Measurements from ENCODE around the gene ZSWIM8. TPM values are rescaled to one million over a fixed set of nuclear protein-coding genes. Genes with fewer than 3 reads are reported as not detected.
"Not testable (repeated sequence)": the region's sequence is repeated elsewhere in the genome, so short reads cannot be mapped to it uniquely, and the experiment has no call there.

ZSWIM8 gene
- total RNA-seq, 8 experiments from 2014 or later = 48.2 to 140 (median 81.5) TPM

DNA sequence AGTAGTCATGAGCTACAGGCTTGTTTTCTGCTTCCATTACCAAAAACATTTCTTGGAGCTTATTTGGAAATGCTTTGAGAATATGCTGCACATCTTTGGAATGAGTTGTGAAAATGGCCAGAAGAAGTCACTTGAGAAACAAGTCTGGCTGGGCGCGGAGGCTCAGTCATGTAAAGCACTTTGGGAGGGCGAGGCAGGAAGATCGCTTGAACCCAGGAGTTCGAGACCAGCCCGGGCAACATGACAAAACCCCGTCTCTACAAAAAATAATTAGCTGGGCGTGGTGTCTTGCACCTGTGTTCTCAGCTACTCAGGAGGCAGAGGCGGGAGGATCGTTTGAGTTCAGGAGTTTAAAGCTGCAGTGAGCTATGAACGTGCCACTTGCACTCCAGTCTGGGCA lies 4.4 kb upstream of the ZSWIM8 start:
- in situ Hi-C loops (cut with MboI; ENCODE audit: low pct_unique_long_range_greater_than_20kb in 2 of 9, low sequenced_read_pairs in 9 of 9, unreplicated experiment in 9 of 9) = no loop called here
- H3K4me3 ChIP-seq = peak overlapping the region; percentile 57 to 99 (median 75)
- ATAC-seq (replicated peaks in 6 of 8) = no peak
- WGBS, 10 experiments = 0 to 67% (median 26%) methylated on average over 1 to 10 of the region's 11 CpGs; no CpG with 5 or more reads in 1 of the 10 experiments
- H3K4me1 ChIP-seq (replicated peaks in 1 of 2) = peaks cover 9 to 12% of the 10 kb centered on the region in 2 donors
- H3K27ac ChIP-seq = peak overlapping the region; percentile 78 to 83

DNA sequence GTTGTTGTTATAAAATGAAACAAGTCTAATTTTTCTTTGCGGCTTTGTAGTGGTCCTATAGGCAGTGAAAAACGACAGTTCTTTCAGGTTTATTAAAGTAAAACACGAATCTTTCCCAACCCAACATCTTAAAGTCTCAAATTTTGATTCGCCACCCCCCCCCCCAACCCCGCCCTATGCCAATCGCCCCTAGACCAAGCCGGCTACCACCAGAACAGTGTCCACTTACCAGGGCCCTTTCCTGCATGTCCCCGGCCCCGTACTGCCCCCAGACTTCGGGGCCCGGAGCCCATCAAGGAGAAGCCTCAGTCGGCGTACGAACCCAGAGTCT lies 3.9 kb upstream of the ZSWIM8 start:
- peak overlapping the region; percentile 57 to 99 (median 75) for H3K4me3 ChIP-seq

DNA sequence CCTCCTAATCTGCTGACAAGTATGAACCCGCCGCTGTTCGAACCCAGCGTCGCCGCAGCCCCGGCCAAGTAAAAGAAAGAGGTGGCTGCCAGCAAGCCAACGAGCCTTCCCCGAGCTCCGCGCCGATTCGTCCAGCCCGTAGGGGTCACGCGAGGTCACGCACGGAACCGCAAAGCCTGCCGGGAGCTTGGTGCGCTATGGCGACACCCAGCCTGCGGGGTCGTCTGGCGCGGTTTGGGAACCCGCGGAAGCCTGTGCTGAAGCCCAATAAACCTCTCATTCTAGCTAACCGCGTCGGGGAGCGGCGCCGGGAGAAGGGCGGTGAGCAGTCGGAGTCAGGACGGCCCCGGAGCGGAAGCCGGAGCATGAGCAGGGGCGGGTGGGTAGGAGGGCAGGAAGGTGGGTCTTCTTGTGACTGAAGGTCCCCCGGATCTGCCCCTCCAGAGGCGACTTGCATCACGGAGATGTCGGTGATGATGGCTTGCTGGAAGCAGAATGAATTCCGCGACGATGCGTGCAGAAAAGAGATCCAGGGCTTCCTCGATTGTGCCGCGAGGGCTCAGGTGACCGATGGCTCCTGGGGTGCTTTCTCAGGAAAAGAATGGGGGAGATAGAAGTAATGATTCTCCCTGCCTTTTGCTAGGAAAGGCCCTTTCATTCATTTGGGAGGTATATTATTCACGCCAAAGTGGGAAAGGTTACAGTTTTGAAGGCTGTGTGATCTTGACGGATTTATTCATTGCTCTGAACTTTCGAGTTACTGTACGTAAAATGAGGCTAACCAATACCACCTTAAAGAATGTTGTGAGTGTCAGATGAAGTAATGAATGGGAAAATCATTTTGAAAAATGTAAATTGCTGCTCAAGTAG lies 3.3 kb upstream of the ZSWIM8 start, which contains the start of gene CHCHD1:
CHCHD1 (plus strand) TSS at position 170 of the 870 bp plus-strand sequence; CDS start at position 198, 28 bp downstream.
- Histone ChIP-seq H3K4me1 (replicated peaks in 1 of 2) (peaks cover 16 to 20% of the 10 kb centered on the region in 2 donors), H3K4me3 (peak within 1 kb of the TSS; percentile 57 to 99 (median 75)), H3K27ac (peak within 1 kb of the TSS; percentile 78 to 83)
- in situ Hi-C loops (cut with MboI; ENCODE audit: low pct_unique_long_range_greater_than_20kb in 2 of 9, low sequenced_read_pairs in 9 of 9, unreplicated experiment in 9 of 9) = no loop called here
- peak; percentile 48 to 65 (median 54) for ATAC-seq (replicated peaks in 6 of 8)
- 0 to 3% (median 0%) methylated on average over 1 to 18 of the region's 57 CpGs for WGBS, 10 experiments

More for the DNA sequence above, 3.9 kb upstream of the ZSWIM8 start:
- 0% methylated on average over 1 to 3 of the region's 14 CpGs; no CpG with 5 or more reads in 6 of the 10 experiments for WGBS, 10 experiments
- in situ Hi-C loops (cut with MboI; ENCODE audit: low pct_unique_long_range_greater_than_20kb in 2 of 9, low sequenced_read_pairs in 9 of 9, unreplicated experiment in 9 of 9) = no loop called here
- H3K4me1 ChIP-seq (replicated peaks in 1 of 2) = peaks cover 10 to 14% of the 10 kb centered on the region in 2 donors
- peak overlapping the region; percentile 78 to 83 for H3K27ac ChIP-seq
- ATAC-seq (replicated peaks in 6 of 8) = peak in 6 of 8 experiments; percentile 3 to 23 (median 14)

DNA sequence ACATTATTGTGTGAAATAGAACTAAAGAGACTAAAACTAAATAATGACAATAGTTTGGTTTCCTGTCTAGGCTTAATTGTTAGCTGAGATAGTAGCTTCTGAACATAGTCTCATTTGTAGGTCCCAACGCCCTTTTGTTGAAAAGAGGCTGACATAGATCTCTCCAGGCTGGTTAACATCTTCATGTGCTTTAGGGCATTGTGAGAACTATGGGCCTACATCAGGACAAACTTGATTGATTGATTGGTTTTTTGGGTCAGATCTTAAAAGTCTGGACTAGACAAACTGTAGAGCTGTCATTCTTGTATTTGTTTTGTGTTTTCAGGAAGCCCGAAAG lies 2.7 kb upstream of the ZSWIM8 start:
- in situ Hi-C loops (cut with MboI; ENCODE audit: low pct_unique_long_range_greater_than_20kb in 2 of 9, low sequenced_read_pairs in 9 of 9, unreplicated experiment in 9 of 9) = no loop called here
- H3K27ac ChIP-seq = no peak overlapping the region
- H3K4me3 ChIP-seq = peak overlapping the region; percentile 57 to 99 (median 75)
- peaks cover 21 to 26% of the 10 kb centered on the region in 2 donors for H3K4me1 ChIP-seq (replicated peaks in 1 of 2)
- ATAC-seq (replicated peaks in 6 of 8) = no peak
- WGBS, 10 experiments = 0 to 55% (median 31%) methylated on average over 1 to 2 of the region's 2 CpGs; no CpG with 5 or more reads in 1 of the 10 experiments

DNA sequence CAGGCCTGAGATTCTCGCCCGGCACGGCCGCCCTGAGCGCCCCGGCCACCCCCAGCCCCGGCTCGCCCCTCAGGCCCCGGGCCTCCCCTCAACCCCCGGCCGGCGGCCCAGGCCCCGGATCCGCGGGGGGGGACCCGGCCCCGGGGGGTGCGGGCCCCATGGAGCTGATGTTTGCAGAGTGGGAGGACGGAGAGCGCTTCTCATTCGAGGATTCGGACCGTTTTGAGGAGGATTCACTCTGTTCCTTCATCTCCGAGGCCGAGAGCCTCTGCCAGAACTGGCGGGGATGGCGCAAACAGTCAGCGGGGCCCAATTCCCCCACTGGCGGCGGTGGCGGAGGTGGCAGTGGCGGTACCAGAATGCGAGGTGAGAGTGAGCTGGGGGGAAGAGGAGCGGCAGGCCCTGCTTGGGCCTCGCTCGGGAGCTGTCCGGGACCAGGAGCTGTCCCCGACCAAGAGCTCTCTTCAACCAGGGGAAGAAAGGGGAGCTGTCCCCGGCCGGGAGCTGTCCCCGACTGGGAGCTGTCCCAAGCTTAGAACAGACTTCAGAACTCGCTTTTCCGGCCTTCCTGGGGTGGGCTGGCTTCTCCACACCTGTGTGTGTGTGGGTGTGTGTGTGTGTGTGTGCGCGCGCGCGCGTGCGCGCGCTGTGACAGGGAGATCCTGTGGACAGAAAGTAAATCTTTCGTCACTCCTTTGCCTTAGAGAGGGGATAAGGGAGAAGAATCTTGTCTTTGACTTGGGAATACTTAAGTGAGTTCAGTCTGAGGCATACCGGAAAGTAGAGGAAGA lies 510 bp downstream of the ZSWIM8 start:
- H3K4me3 ChIP-seq = peak overlapping the region; percentile 54 to 95 (median 91)
- 0 to 10% (median 0%) methylated on average over 1 to 14 of the region's 54 CpGs; no CpG with 5 or more reads in 3 of the 10 experiments for WGBS, 10 experiments
- peak in 4 of 8 experiments; percentile 0 to 12 (median 8) for ATAC-seq (replicated peaks in 6 of 8)
- in situ Hi-C loops (cut with MboI; ENCODE audit: low pct_unique_long_range_greater_than_20kb in 2 of 9, low sequenced_read_pairs in 9 of 9, unreplicated experiment in 9 of 9) = no loop called here
- H3K4me1 ChIP-seq (replicated peaks in 1 of 2) = peaks cover 14 to 25% of the 10 kb centered on the region in 2 donors
- H3K27ac ChIP-seq = peak overlapping the region; percentile 75 to 86

DNA sequence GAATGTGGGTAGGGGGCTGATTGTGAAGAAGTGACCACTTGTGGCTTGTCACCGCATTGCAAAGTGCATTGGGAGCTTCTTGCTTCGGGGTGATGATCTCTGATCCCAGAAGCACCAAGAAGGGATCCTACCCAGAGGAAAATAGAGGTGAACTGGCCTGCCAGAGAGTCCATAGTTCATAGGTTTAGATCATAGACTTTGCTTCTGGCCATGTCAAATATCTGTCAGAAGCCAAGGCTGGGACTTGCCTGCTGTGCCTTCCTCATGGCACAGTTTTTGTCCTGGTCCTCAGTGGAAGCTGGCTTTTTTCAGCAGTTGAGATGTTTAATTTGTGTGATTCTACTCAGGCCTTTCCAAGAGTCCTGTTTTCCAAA lies 1.1 kb downstream of the ZSWIM8 start:
- WGBS, 10 experiments = 0 to 31% (median 5%) methylated on average over 1 to 2 of the region's 2 CpGs; no CpG with 5 or more reads in 6 of the 10 experiments
- peak overlapping the region in 1 of 2 donors; percentile 86 for H3K27ac ChIP-seq
- peaks cover 12 to 24% of the 10 kb centered on the region in 2 donors for H3K4me1 ChIP-seq (replicated peaks in 1 of 2)
- no peak for ATAC-seq (replicated peaks in 6 of 8)
- in situ Hi-C loops (cut with MboI; ENCODE audit: low pct_unique_long_range_greater_than_20kb in 2 of 9, low sequenced_read_pairs in 9 of 9, unreplicated experiment in 9 of 9) = no loop called here
- peak overlapping the region; percentile 54 to 95 (median 91) for H3K4me3 ChIP-seq

DNA sequence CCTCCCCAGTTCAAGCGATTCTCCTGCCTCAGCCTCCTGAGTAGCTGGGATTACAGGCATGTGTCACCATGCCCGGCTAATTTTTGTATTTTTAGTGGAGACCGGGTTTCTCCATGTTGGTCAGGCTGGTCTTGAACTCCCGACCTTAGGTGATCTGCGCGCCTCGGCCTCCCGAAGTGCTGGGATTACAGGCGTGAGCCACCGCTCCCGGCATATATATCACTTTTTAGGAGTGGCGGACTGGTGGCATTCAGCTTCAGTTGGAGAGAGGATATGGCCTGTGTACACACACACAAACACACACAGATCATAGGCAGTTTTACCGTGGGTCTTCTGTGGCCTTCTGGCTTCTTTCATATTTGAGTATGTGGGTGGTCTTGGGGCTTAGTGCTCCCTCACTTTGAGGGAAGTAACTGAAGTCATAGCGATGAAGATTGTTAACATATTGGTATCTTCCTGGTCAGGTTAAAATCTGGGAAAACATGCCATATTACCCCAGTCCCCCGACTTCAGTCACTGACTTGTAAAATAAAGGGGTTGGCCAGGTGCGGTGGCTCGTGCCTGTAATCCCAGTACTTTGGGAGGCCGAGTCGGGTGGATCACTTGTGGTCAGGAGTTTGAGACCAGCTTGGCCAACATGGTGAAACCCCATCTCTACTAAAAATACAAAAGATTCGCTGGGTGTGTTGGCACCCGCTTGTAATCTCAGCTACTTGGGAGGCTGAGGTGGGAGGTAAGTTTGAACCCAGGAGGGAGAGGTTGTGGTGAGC lies 1.8 kb downstream of the ZSWIM8 start:
- in situ Hi-C loops (cut with MboI; ENCODE audit: low pct_unique_long_range_greater_than_20kb in 2 of 9, low sequenced_read_pairs in 9 of 9, unreplicated experiment in 9 of 9); ATAC-seq (replicated peaks in 6 of 8); H3K27ac ChIP-seq: not testable (repeated sequence)
- Histone ChIP-seq H3K4me3 (peak overlapping the region; percentile 54 to 95 (median 91)), H3K4me1 (replicated peaks in 1 of 2) (peaks cover 12 to 24% of the 10 kb centered on the region in 2 donors)
- 81 to 100% (median 92%) methylated on average over 5 to 19 of the region's 21 CpGs; no CpG with 5 or more reads in 4 of the 10 experiments for WGBS, 10 experiments

DNA sequence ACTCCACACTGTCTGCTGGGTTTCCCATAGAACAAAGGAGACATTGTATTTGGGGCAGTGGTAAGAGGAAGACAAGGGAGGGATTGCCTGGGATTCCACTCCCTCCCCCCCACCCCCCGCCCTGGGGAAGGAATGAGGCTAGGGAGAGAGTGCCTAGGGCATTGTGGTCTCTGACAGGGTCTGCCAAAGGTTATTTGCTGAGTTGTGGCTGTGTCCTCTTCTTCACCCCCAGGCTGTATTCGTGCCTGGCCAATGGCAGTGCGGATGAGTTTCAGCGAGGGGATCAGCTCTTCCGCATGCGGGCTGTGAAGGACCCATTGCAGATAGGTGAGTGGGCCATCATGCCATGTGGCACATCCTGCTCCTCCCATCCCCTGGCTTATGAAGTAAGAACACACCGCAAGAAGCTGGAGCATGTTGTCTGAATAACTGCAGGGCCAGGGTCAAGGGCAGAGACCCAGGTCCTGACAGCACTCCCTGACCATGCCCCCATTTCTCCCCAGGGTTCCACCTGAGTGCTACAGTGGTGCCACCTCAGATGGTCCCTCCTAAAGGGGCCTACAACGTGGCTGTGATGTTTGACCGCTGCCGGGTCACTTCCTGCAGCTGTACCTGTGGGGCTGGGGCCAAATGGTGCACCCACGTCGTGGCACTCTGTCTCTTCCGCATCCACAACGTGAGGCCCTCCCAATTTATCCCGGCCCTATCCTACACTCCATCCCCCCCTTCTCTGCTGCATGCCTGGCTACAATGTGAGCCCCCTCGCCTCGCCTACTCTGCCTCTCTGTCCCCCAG lies 3.7 kb downstream of the ZSWIM8 start:
- H3K27ac ChIP-seq = no peak overlapping the region
- no peak overlapping the region for H3K4me3 ChIP-seq
- in situ Hi-C loops (cut with MboI; ENCODE audit: low pct_unique_long_range_greater_than_20kb in 2 of 9, low sequenced_read_pairs in 9 of 9, unreplicated experiment in 9 of 9) = no loop called here
- ATAC-seq (replicated peaks in 6 of 8) = no peak
- H3K4me1 ChIP-seq (replicated peaks in 1 of 2) = peaks cover 12 to 16% of the 10 kb centered on the region in 2 donors
- 80 to 100% (median 89%) methylated on average over 1 to 5 of the region's 17 CpGs; no CpG with 5 or more reads in 2 of the 10 experiments for WGBS, 10 experiments

DNA sequence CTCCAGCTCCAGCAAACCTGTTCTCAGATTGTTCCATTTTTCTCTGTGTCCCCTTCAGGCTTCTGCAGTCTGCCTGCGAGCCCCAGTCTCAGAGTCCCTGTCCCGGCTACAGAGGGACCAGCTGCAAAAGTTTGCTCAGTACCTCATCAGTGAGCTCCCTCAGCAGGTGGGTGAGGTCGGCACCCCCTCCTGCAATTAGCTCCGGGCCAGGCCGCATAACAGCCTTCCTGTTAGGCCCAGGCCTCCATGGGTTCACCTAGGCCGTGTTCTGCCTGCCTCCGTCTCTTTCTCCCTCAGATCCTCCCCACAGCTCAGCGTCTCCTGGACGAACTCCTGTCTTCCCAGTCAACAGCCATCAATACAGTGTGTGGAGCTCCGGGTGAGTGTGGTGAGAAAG lies 4.3 kb downstream of the ZSWIM8 start:
- in situ Hi-C loops (cut with MboI; ENCODE audit: low pct_unique_long_range_greater_than_20kb in 2 of 9, low sequenced_read_pairs in 9 of 9, unreplicated experiment in 9 of 9) = no loop called here
- H3K27ac ChIP-seq = no peak overlapping the region
- ATAC-seq (replicated peaks in 6 of 8) = no peak
- no peak overlapping the region for H3K4me3 ChIP-seq
- H3K4me1 ChIP-seq (replicated peaks in 1 of 2) = peaks cover 12 to 16% of the 10 kb centered on the region in 2 donors
- WGBS, 10 experiments = 93 to 100% (median 93%) methylated on average over 1 to 6 of the region's 10 CpGs; no CpG with 5 or more reads in 7 of the 10 experiments

DNA sequence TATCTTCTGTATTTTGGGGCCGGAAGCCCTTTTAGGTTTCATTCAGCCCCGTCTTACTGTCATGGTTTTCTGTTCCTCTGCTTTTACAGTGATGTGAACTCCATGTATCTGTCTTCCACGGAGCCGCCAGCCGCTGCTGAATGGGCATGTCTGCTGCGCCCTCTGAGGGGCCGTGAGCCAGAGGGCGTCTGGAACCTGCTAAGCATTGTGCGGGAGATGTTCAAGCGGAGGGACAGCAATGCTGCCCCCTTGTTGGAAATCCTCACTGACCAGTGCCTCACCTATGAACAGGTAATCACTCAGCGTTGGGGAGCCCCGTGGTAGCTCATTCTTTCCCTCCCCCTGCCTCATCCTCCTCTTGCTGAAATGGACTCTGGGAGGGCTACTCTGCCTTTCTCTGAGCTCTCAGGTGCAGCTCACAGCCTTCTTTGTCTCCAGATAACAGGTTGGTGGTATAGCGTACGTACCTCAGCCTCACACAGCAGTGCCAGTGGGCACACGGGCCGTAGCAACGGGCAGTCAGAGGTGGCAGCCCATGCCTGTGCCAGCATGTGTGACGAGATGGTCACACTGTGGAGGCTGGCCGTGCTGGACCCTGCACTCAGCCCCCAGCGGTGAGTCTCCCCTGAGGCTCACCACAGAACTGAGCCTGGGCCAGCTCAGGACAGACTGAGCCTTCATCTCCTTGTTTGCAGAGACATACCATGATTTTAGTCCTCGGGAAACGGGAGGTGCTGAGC lies 5.7 kb downstream of the ZSWIM8 start:
- Histone ChIP-seq H3K27ac (no peak overlapping the region), H3K4me1 (replicated peaks in 1 of 2) (peaks cover 12 to 16% of the 10 kb centered on the region in 2 donors), H3K4me3 (no peak overlapping the region)
- in situ Hi-C loops (cut with MboI; ENCODE audit: low pct_unique_long_range_greater_than_20kb in 2 of 9, low sequenced_read_pairs in 9 of 9, unreplicated experiment in 9 of 9) = no loop called here
- ATAC-seq (replicated peaks in 6 of 8) = peak in 3 of 8 experiments; percentile 23 to 26 (median 24)
- WGBS, 10 experiments = 67 to 93% (median 90%) methylated on average over 2 to 15 of the region's 22 CpGs; no CpG with 5 or more reads in 3 of the 10 experiments

DNA sequence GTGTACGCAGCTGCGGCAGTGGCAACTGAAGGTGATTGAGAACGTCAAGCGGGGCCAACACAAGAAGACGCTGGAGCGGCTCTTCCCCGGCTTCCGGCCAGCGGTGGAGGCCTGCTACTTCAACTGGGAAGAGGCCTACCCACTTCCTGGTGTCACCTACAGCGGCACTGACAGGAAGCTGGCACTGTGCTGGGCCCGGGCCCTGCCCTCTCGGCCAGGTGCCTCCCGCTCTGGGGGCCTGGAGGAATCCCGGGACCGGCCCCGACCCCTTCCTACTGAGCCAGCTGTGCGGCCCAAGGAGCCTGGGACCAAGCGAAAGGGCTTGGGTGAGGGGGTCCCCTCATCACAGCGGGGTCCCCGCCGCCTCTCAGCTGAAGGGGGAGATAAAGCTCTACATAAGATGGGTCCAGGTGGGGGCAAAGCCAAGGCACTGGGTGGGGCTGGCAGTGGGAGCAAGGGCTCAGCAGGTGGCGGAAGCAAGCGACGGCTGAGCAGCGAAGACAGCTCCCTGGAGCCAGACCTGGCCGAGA lies 6.5 kb downstream of the ZSWIM8 start:
- Histone ChIP-seq H3K27ac (no peak overlapping the region), H3K4me3 (no peak overlapping the region), H3K4me1 (replicated peaks in 1 of 2) (peaks cover 7 to 10% of the 10 kb centered on the region in 2 donors)
- in situ Hi-C loops (cut with MboI; ENCODE audit: low pct_unique_long_range_greater_than_20kb in 2 of 9, low sequenced_read_pairs in 9 of 9, unreplicated experiment in 9 of 9) = no loop called here
- WGBS, 10 experiments = 79 to 100% (median 100%) methylated on average over 1 to 9 of the region's 26 CpGs; no CpG with 5 or more reads in 5 of the 10 experiments
- ATAC-seq (replicated peaks in 6 of 8) = peak in 5 of 8 experiments; percentile 13 to 46 (median 27)

All from motor neuron (in vitro differentiated cells).